Ecto neural progenitor cell (in vitro differentiated cells): ENCODE results near the gene GORASP1.

Experiments used
- DNase-seq: peaks from one replicate; pipeline ENCODE4 v3.0.0-alpha.2; 2018; ENCODE audit warnings: low spot score

The GORASP1 gene

GRCh38 chr3:39107388-39108199, at the start of gene GORASP1, which contains the start of gene TTC21A:
Gene GORASP1, minus strand, starts transcription at chr3:39107627. Its CDS starts 86 bp downstream, at chr3:39107541.
Gene TTC21A, plus strand, starts transcription at chr3:39107680. Its CDS starts 158 bp downstream, at chr3:39107838.
- peak; percentile 89 for DNase-seq

DNA sequence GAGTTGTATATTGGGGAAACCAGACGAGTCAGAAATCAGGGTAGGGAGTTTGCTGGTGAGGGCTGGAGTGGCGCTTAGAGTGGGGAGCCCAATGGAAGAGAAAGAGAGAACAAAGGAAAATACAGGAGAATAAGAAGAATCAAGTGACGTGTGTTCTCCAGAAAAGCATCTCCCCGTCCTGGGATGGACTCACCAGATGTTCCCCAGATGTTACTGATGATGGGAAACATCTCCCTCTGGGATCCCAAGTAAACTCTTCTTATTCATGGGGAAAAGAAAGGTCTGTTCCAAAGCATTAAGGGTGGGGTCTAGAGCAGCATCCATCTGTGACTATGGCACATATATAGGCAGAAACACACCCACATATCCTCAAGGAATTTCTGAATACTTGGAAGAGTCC, 49.0 kb upstream of the GORASP1 start:
- DNase-seq, result no peak

- DNase-seq, result peak; percentile 79
Measured at GRCh38 chr3:39154280-39155021, 47.0 kb upstream of the GORASP1 start.

DNA sequence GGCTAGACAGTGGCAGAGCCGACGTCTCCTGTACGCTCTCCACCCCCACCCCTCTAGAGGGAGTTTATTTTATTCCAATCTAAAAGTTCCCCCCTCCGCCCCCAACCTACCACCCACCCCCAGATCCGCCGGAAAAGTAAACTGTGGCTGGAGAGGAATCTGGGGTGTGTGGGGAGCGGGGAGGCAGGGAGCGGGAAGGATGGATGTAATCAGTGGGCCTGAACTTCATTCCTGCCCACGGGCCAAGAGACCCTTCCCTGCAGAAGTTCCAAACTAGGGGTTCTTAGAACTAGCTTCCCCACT, 46.5 kb upstream of the GORASP1 start:
- no peak for DNase-seq

GRCh38 chr3:39150803-39151631, 43.6 kb upstream of the GORASP1 start:
- DNase-seq, result peak; percentile 77

DNA sequence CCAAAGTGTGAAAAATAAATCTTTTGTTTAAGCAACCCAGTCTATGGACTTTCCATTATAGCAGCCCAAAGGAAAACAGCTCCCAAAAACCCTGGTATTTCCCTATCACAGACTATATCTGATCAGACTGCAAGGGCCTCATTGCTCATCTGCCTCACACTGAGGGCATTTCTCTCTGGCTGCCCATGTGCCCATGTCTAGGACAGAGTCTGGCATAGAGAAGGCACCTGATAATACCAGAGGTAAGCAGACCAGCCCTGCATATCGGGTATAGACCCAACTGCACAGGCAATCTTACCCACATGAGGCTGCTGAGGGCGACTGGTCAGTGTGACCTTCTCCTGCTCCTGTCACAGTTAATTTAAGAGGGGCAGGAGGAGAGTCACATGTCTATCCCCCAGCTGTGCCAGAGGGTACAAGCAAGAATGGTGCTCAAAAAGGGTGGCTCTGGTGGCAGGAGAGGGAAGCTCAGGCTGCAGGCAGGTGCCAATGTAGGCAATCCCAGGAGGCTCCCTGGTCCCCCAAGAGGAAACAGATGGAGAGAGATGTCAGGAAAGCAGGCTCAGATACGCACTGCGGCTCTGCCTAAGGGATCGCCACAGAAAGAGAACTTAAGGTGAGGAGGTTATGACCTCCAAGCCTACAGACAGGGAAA, 42.8 kb upstream of the GORASP1 start:
- DNase-seq, result no peak

GRCh38 chr3:39149498-39150147, 42.2 kb upstream of the GORASP1 start:
- no peak for DNase-seq

DNA sequence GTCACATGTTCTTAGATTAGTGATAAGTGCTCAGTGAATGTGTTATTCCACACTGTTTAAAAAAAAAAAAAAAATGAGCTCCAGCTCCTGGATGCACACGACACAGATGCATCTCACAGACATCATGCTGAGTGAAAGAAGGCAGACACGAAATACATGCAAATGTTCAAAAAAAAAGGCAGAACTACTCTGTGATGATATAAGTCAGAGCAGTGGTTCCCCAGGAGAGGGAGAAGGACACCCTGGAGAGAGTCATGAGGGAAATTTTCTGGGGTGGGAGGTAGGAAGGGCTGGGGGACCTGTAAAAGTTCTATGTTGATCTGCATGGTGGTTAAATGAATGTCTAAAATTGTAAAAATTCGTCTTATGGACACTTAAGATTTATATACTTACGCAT, 41.6 kb upstream of the GORASP1 start:
- DNase-seq, result no peak

GRCh38 chr3:39148435-39149058, 41.1 kb upstream of the GORASP1 start:
- no peak for DNase-seq

- DNase-seq, result no peak
Measured at GRCh38 chr3:39147711-39148434, 40.4 kb upstream of the GORASP1 start.

DNA sequence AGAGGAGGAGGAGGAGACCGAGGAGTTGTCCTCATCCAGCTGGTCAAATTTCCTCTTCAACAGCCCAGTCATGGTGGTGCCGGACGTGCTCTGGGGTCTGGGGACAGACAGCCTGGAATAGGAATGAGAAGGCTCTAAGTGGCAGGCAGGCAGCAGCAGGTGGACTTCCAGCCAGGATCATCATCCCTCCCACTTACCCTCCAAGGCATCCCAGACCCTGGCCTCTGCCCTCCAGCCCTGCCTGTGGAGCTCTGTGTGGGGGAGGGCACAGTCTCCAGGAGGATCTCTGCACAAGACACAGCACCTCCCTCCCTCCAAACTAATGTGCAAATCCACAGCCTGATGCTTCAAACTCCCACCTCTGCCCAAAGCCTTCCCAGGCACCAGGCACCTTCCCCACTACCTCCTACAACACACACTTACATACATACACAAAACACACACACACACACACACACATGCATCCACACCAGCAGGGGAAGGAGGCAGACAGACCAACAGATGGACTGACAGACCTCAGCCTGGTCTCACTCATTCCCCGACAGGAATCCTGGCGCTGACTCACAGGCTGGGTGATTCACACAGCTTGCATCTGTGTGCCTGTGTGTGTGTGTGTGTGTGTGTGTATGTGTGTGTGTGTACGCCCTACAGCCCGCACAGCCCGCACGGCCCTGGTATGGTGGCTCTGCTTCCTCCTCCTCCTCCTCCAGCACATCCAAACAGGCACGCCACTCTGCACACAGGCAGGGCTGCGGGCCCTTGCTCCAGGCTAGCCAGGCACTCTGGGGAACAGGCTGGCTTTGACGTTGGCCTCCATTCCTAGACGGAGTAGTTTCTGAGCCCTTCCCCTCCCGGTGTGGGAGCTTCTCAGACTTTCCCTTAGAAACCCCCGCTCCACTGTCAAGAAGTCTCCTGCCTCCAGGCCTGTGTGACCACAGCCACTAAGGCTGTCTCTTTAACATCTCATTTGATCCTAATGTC, 39.5 kb upstream of the GORASP1 start:
- DNase-seq, result no peak

GRCh38 chr3:39146083-39146501, 38.7 kb upstream of the GORASP1 start:
- no peak for DNase-seq

GRCh38 chr3:39144748-39145380, 37.4 kb upstream of the GORASP1 start:
- DNase-seq, result no peak

- no peak for DNase-seq
Measured at GRCh38 chr3:39144095-39144747, 36.8 kb upstream of the GORASP1 start.

GRCh38 chr3:39143051-39143885, 35.8 kb upstream of the GORASP1 start:
- DNase-seq, result no peak

- no peak for DNase-seq
Measured at GRCh38 chr3:39142067-39142466, 34.6 kb upstream of the GORASP1 start.
